Measurements from ENCODE around the gene TLE3.

The TLE3 gene

GRCh38 chr15:70111203-70112073 lies 13.7 kb upstream of the TLE3 start:
- Histone ChIP-seq H3F3A (ENCODE audit: insufficient read depth) (no peaks in the 10 kb centered on the region), H3K4me2 (ENCODE audit: low read depth, low read length, poor library complexity, severe bottlenecking) (no peak overlapping the region), H3K9ac (ENCODE audit: low read length) (no peak overlapping the region), H4K20me1 (ENCODE audit: low read depth, low read length) (no peaks in the 10 kb centered on the region), H3K9me2 (replicated peaks; ENCODE audit: insufficient read depth, low read length) (no peaks in the 10 kb centered on the region), H3K79me2 (ENCODE audit: insufficient read depth, low read length) (no peaks in the 10 kb centered on the region), H3K4me3 (ENCODE audit: insufficient read depth, low read length, poor library complexity, severe bottlenecking) (no peak overlapping the region), H3K27ac (ENCODE audit: low read depth, low read length) (no peak overlapping the region), H3K9me3 (ENCODE audit: insufficient read depth, low read length) (no peaks in the 10 kb centered on the region), H2AFZ (ENCODE audit: low read depth, low read length, severe bottlenecking) (no peak overlapping the region), H3K27me3 (ENCODE audit: low read length) (no peaks in the 10 kb centered on the region), H3K36me3 (ENCODE audit: low read length) (no peaks in the 10 kb centered on the region)
- TF ChIP-seq CTCF (IDR thresholded peaks at IDR 0.05; ENCODE audit: insufficient read depth, low read length, poor library complexity, severe bottlenecking) = no peak
- no peak for TF ChIP-seq EZH2phosphoT487 (conservative IDR thresholded peaks at IDR 0.05; ENCODE audit: low read length)

- no peaks in the 10 kb centered on the region for H3K79me2 ChIP-seq (ENCODE audit: insufficient read depth, low read length)
- H3K36me3 ChIP-seq (ENCODE audit: low read length) = no peaks in the 10 kb centered on the region
- no peak overlapping the region for H3K4me2 ChIP-seq (ENCODE audit: low read depth, low read length, poor library complexity, severe bottlenecking)
- no peaks in the 10 kb centered on the region for H3K9me2 ChIP-seq (replicated peaks; ENCODE audit: insufficient read depth, low read length)
- no peaks in the 10 kb centered on the region for H3K27me3 ChIP-seq (ENCODE audit: low read length)
- no peak overlapping the region for H3K4me3 ChIP-seq (ENCODE audit: insufficient read depth, low read length, poor library complexity, severe bottlenecking)
- TF ChIP-seq CTCF (IDR thresholded peaks at IDR 0.05; ENCODE audit: insufficient read depth, low read length, poor library complexity, severe bottlenecking) (no peak), EZH2phosphoT487 (conservative IDR thresholded peaks at IDR 0.05; ENCODE audit: low read length) (no peak)
- H3K9me3 ChIP-seq (ENCODE audit: insufficient read depth, low read length) = no peaks in the 10 kb centered on the region
- no peaks in the 10 kb centered on the region for H4K20me1 ChIP-seq (ENCODE audit: low read depth, low read length)
- H3K27ac ChIP-seq (ENCODE audit: low read depth, low read length) = no peak overlapping the region
- H3K9ac ChIP-seq (ENCODE audit: low read length) = no peak overlapping the region
- H2AFZ ChIP-seq (ENCODE audit: low read depth, low read length, severe bottlenecking) = no peak overlapping the region
- no peaks in the 10 kb centered on the region for H3F3A ChIP-seq (ENCODE audit: insufficient read depth)
These were observed 12.3 kb upstream of the TLE3 start for GRCh38 chr15:70109978-70110377.

GRCh38 chr15:70109531-70109930 lies 11.8 kb upstream of the TLE3 start:
- Histone ChIP-seq H3K9ac (ENCODE audit: low read length) (no peak overlapping the region), H3K36me3 (ENCODE audit: low read length) (no peaks in the 10 kb centered on the region), H3K27ac (ENCODE audit: low read depth, low read length) (no peak overlapping the region), H3F3A (ENCODE audit: insufficient read depth) (no peaks in the 10 kb centered on the region), H3K79me2 (ENCODE audit: insufficient read depth, low read length) (no peaks in the 10 kb centered on the region), H3K27me3 (ENCODE audit: low read length) (no peaks in the 10 kb centered on the region), H3K4me2 (ENCODE audit: low read depth, low read length, poor library complexity, severe bottlenecking) (no peak overlapping the region), H3K9me2 (replicated peaks; ENCODE audit: insufficient read depth, low read length) (no peaks in the 10 kb centered on the region), H3K9me3 (ENCODE audit: insufficient read depth, low read length) (no peaks in the 10 kb centered on the region), H3K4me3 (ENCODE audit: insufficient read depth, low read length, poor library complexity, severe bottlenecking) (no peak overlapping the region), H4K20me1 (ENCODE audit: low read depth, low read length) (no peaks in the 10 kb centered on the region), H2AFZ (ENCODE audit: low read depth, low read length, severe bottlenecking) (no peak overlapping the region)
- no peak for TF ChIP-seq CTCF (IDR thresholded peaks at IDR 0.05; ENCODE audit: insufficient read depth, low read length, poor library complexity, severe bottlenecking)
- no peak for TF ChIP-seq EZH2phosphoT487 (conservative IDR thresholded peaks at IDR 0.05; ENCODE audit: low read length)
